Inferior parietal cortex (tissue), 1 donor: ENCODE measurements around the gene DHCR7.

Experiments used
- DNase-seq: peaks from one replicate; pipeline ENCODE4 v3.0.0-alpha.2; 2016; ENCODE audit errors: extremely low spot score

Gene DHCR7

DNA sequence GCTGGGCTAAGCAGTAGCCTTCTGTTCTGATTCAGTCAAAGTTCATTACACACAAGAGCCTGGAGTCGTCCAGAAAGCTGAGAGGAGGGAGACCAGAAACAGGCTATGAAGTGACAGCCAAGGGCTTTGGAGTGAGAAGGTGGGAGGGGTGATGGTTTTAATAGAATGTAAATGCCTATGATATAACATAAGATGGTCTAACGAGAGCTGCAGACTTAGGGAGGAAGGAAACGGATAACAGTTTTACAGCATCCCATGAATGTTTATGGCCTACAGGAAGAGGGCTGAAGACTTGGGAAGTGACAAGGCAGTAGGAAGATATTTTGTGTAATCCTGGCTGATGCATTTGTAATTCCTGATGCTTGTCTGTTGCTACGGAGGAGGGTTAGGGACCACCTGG, 62.0 kb downstream of the DHCR7 start:
- no peak for DNase-seq

DNA sequence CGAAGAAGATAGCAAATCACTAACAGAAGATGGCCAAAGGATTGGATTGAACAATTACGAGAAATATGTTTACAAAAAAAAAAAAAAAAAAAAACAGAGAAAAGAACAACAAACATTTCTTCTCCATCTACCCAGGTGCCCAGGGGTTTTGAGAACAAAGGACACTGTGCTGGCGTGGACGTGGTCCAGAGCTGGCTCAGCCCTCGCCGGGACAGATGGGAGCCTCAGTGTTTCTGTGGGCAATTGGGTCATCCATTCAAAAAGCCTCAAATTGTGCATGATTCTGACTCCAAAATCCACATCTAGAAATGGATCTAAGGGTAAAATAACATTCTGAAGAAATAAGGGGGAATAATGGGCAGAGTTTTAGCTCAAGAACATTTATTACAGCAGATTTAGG, 63.1 kb downstream of the DHCR7 start:
- peak; percentile 25 for DNase-seq

DNA sequence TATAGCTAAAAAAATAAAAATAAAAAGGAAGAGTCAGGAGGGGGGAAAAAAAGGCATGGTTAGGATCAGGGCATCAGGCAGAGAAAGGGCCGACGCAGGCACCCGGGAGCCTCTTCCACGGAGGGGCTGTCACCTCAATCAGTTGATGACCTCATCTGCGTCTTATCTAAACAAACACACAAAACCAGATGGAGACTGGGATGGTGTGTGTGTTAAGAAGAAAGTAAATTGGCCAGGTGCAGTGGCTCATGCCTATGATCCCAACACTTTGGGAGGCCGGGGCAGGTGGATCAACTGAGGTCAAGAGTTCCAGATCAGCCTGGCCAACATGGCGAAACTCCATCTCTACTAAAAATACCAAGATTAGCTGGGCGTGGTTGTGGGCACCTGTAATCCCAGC, 63.6 kb downstream of the DHCR7 start:
- no peak for DNase-seq
